H1 (cell line): Measurements from ENCODE around the gene SLC9A2.

ENCODE experiments used
- BRCA1 ChIP-seq: IDR thresholded peaks from 2 replicates; pipeline ENCODE4 v1.6.1; 2012; ENCODE audit warnings: low read depth, low read length, improper control_type of control experiment
- EP300 ChIP-seq, 2 experiments: IDR thresholded peaks; 1 replicate in 1 of 2; 2 replicates in 1 of 2; pipeline ENCODE4 v1.6.1; 2011 to 2012; ENCODE audit warnings: low read depth in 2 of 2, low read length in 2 of 2, mild to moderate bottlenecking in 2 of 2, borderline replicate concordance in 1 of 2, inconsistent platforms in 1 of 2, moderate library complexity in 1 of 2
- GABPA ChIP-seq: IDR thresholded peaks from 2 replicates; pipeline ENCODE4 v1.6.1; 2011; ENCODE audit warnings: mild to moderate bottlenecking, low read length, moderate library complexity, borderline replicate concordance; ENCODE audit not compliant: insufficient read depth
- KDM1A ChIP-seq: fragments of 200-600, 300-600 bp; sonication (generic); IDR thresholded peaks from 2 replicates; pipeline ENCODE4 v1.7.1; 2016; ENCODE audit warnings: mild to moderate bottlenecking, low read length, borderline replicate concordance
- POLR2AphosphoS5 ChIP-seq: IDR thresholded peaks from 2 replicates; pipeline ENCODE4 v1.6.1; 2011; ENCODE audit warnings: low read depth, low read length
- RAD21 ChIP-seq, 2 experiments: IDR thresholded peaks in 1 of 2; conservative IDR thresholded peaks in 1 of 2; 2 replicates each; pipeline ENCODE4 v1.6.1; 2011; ENCODE audit warnings: low read depth in 2 of 2, low read length in 2 of 2, improper control_type of control experiment in 1 of 2, inconsistent platforms in 1 of 2, mild to moderate bottlenecking in 1 of 2, moderate library complexity in 1 of 2
- TAF1 ChIP-seq: IDR thresholded peaks from 2 replicates; pipeline ENCODE4 v1.6.1; 2011; ENCODE audit warnings: mild to moderate bottlenecking, low read depth, low read length
- TF ChIP-seq, protein P1 (sequence below), 3 experiments: IDR thresholded peaks; 1 replicate in 2 of 3; 2 replicates in 1 of 3; pipeline versions ENCODE4 v1.5.1 to v1.6.1; 2011; ENCODE audit warnings: low read length in 3 of 3, mild to moderate bottlenecking in 3 of 3, inconsistent platforms in 2 of 3, low read depth in 1 of 3, moderate library complexity in 1 of 3; ENCODE audit not compliant: insufficient read depth in 1 of 3; ENCODE audit errors: control extremely low read depth in 1 of 3
- TF ChIP-seq, protein P2 (sequence below): fragments of 300-600 bp; sonication (generic); IDR thresholded peaks from 2 replicates; pipeline ENCODE4 v1.7.1; 2012; ENCODE audit warnings: low read length, moderate library complexity, mild to moderate bottlenecking, inconsistent platforms; ENCODE audit not compliant: insufficient replicate concordance
- TF ChIP-seq, protein P3 (sequence below): IDR thresholded peaks from 2 replicates; pipeline ENCODE4 v1.6.1; 2012; ENCODE audit warnings: inconsistent platforms

GRCh38 chr2:102620332-102620731 lies 979 bp downstream of the SLC9A2 start:
- TF ChIP-seq, protein P1, sequence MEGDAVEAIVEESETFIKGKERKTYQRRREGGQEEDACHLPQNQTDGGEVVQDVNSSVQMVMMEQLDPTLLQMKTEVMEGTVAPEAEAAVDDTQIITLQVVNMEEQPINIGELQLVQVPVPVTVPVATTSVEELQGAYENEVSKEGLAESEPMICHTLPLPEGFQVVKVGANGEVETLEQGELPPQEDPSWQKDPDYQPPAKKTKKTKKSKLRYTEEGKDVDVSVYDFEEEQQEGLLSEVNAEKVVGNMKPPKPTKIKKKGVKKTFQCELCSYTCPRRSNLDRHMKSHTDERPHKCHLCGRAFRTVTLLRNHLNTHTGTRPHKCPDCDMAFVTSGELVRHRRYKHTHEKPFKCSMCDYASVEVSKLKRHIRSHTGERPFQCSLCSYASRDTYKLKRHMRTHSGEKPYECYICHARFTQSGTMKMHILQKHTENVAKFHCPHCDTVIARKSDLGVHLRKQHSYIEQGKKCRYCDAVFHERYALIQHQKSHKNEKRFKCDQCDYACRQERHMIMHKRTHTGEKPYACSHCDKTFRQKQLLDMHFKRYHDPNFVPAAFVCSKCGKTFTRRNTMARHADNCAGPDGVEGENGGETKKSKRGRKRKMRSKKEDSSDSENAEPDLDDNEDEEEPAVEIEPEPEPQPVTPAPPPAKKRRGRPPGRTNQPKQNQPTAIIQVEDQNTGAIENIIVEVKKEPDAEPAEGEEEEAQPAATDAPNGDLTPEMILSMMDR (IDR thresholded peaks at IDR 0.05; ENCODE audit: control extremely low read depth in 1 of 3, insufficient read depth in 1 of 3, low read depth in 1 of 3, low read length in 3 of 3): no peak
- TF ChIP-seq POLR2AphosphoS5 (no peak), TAF1 (no peak), BRCA1 (no peak), RAD21 (IDR thresholded peaks at IDR 0.05 in 1 of 2, conservative IDR thresholded peaks at IDR 0.05 in 1 of 2; ENCODE audit: low read depth in 2 of 2, low read length in 2 of 2) (no peak), GABPA (no peak), EP300 (IDR thresholded peaks at IDR 0.05; ENCODE audit: borderline replicate concordance in 1 of 2, low read depth in 2 of 2, low read length in 2 of 2) (no peak), KDM1A (no peak)
- TF ChIP-seq, protein P2, sequence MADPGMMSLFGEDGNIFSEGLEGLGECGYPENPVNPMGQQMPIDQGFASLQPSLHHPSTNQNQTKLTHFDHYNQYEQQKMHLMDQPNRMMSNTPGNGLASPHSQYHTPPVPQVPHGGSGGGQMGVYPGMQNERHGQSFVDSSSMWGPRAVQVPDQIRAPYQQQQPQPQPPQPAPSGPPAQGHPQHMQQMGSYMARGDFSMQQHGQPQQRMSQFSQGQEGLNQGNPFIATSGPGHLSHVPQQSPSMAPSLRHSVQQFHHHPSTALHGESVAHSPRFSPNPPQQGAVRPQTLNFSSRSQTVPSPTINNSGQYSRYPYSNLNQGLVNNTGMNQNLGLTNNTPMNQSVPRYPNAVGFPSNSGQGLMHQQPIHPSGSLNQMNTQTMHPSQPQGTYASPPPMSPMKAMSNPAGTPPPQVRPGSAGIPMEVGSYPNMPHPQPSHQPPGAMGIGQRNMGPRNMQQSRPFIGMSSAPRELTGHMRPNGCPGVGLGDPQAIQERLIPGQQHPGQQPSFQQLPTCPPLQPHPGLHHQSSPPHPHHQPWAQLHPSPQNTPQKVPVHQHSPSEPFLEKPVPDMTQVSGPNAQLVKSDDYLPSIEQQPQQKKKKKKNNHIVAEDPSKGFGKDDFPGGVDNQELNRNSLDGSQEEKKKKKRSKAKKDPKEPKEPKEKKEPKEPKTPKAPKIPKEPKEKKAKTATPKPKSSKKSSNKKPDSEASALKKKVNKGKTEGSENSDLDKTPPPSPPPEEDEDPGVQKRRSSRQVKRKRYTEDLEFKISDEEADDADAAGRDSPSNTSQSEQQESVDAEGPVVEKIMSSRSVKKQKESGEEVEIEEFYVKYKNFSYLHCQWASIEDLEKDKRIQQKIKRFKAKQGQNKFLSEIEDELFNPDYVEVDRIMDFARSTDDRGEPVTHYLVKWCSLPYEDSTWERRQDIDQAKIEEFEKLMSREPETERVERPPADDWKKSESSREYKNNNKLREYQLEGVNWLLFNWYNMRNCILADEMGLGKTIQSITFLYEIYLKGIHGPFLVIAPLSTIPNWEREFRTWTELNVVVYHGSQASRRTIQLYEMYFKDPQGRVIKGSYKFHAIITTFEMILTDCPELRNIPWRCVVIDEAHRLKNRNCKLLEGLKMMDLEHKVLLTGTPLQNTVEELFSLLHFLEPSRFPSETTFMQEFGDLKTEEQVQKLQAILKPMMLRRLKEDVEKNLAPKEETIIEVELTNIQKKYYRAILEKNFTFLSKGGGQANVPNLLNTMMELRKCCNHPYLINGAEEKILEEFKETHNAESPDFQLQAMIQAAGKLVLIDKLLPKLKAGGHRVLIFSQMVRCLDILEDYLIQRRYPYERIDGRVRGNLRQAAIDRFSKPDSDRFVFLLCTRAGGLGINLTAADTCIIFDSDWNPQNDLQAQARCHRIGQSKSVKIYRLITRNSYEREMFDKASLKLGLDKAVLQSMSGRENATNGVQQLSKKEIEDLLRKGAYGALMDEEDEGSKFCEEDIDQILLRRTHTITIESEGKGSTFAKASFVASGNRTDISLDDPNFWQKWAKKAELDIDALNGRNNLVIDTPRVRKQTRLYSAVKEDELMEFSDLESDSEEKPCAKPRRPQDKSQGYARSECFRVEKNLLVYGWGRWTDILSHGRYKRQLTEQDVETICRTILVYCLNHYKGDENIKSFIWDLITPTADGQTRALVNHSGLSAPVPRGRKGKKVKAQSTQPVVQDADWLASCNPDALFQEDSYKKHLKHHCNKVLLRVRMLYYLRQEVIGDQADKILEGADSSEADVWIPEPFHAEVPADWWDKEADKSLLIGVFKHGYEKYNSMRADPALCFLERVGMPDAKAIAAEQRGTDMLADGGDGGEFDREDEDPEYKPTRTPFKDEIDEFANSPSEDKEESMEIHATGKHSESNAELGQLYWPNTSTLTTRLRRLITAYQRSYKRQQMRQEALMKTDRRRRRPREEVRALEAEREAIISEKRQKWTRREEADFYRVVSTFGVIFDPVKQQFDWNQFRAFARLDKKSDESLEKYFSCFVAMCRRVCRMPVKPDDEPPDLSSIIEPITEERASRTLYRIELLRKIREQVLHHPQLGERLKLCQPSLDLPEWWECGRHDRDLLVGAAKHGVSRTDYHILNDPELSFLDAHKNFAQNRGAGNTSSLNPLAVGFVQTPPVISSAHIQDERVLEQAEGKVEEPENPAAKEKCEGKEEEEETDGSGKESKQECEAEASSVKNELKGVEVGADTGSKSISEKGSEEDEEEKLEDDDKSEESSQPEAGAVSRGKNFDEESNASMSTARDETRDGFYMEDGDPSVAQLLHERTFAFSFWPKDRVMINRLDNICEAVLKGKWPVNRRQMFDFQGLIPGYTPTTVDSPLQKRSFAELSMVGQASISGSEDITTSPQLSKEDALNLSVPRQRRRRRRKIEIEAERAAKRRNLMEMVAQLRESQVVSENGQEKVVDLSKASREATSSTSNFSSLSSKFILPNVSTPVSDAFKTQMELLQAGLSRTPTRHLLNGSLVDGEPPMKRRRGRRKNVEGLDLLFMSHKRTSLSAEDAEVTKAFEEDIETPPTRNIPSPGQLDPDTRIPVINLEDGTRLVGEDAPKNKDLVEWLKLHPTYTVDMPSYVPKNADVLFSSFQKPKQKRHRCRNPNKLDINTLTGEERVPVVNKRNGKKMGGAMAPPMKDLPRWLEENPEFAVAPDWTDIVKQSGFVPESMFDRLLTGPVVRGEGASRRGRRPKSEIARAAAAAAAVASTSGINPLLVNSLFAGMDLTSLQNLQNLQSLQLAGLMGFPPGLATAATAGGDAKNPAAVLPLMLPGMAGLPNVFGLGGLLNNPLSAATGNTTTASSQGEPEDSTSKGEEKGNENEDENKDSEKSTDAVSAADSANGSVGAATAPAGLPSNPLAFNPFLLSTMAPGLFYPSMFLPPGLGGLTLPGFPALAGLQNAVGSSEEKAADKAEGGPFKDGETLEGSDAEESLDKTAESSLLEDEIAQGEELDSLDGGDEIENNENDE: no peak
- TF ChIP-seq, protein P3, sequence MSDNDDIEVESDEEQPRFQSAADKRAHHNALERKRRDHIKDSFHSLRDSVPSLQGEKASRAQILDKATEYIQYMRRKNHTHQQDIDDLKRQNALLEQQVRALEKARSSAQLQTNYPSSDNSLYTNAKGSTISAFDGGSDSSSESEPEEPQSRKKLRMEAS: no peak
